Calu3 (cell line): Measurements from ENCODE around the gene CCDC102A. TPM values are rescaled to one million over a fixed set of nuclear protein-coding genes. Genes with fewer than 3 reads are reported as not detected.

ENCODE experiments used
- BruUV-seq: library from RNA; stranded (reverse); fragments of 400-500 nt; replicated peaks from 2 replicates; lab custom pipeline; 2021; lab: Mats Ljungman, UMichigan
- CTCF ChIA-PET: fragments of 300-600 bp; sonication (Branson Sonifier 250); formaldehyde crosslinking; loops from one replicate; lab custom pipeline; 2022; ENCODE audit warnings: antibody characterized with exemption; lab: Charles Lee
- DNase-seq: peaks from one replicate; pipeline ENCODE4 v3.0.0; 2022
- H3K27ac Mint-ChIP-seq: one replicate; pipeline ENCODE4 v1.8.0; 2022; ENCODE audit warnings: mixed read lengths; ENCODE audit not compliant: unreplicated experiment
- H3K27me3 Mint-ChIP-seq: one replicate; pipeline ENCODE4 v1.8.0; 2022; ENCODE audit warnings: mixed read lengths; ENCODE audit not compliant: unreplicated experiment
- H3K36me3 Mint-ChIP-seq: one replicate; pipeline ENCODE4 v1.8.0; 2022; ENCODE audit warnings: mild to moderate bottlenecking, moderate library complexity, mixed read lengths; ENCODE audit not compliant: insufficient read depth, unreplicated experiment
- H3K4me1 Mint-ChIP-seq: one replicate; pipeline ENCODE4 v1.8.0; 2022; ENCODE audit warnings: mild to moderate bottlenecking, low read depth, mixed read lengths; ENCODE audit not compliant: unreplicated experiment
- H3K4me3 Mint-ChIP-seq: one replicate; pipeline ENCODE4 v1.8.0; 2022; ENCODE audit warnings: mild to moderate bottlenecking, low read depth, moderate library complexity, mixed read lengths; ENCODE audit not compliant: unreplicated experiment
- H3K9me3 Mint-ChIP-seq: one replicate; pipeline ENCODE4 v1.8.0; 2022; ENCODE audit warnings: low read depth, mixed read lengths; ENCODE audit not compliant: unreplicated experiment
- CTCF ChIP-seq: fragments of 200-600 bp; IDR thresholded peaks from one replicate; pipeline ENCODE4 v1.8.0; 2022; ENCODE audit warnings: antibody characterized with exemption; ENCODE audit not compliant: unreplicated experiment
- intact Hi-C: fragments of 100-400 bp; cut with micrococcal nuclease; formaldehyde crosslinking; loops from one replicate; pipeline ENCODE4 v1.10.0; 2022; ENCODE audit not compliant: unreplicated experiment
- total RNA-seq: library from RNA; stranded (reverse); gene quantifications from 2 replicates; pipeline ENCODE4 v1.2.3, GENCODE V29; 2022

CCDC102A gene
- total RNA-seq, 1 experiment from 2014 or later = 6.8 TPM

GRCh38 chr16:57578521-57579360, 42.4 kb upstream of the CCDC102A start:
- Mint-ChIP-seq H3K36me3 (peaks cover 4% of the 10 kb centered on the region), H3K4me3 (no peak overlapping the region), H3K4me1 (peaks cover 8% of the 10 kb centered on the region), H3K9me3 (no peaks in the 10 kb centered on the region), H3K27ac (no peak overlapping the region), H3K27me3 (peaks cover 35% of the 10 kb centered on the region)
- CTCF ChIA-PET = interaction anchor here (0.6 to 0.9 kb wide), 2 partner anchors 12 to 164 kb away, joined by 3 to 4 read pairs; no protein-coding TSS in a partner anchor
- BruUV-seq = no TSS peak
- DNase-seq = no peak
- intact Hi-C loops = no loop called here
- no peak for TF ChIP-seq CTCF

GRCh38 chr16:57577691-57578224, 41.4 kb upstream of the CCDC102A start:
- Mint-ChIP-seq H3K27ac (no peak overlapping the region), H3K9me3 (no peaks in the 10 kb centered on the region), H3K4me3 (no peak overlapping the region), H3K4me1 (peaks cover 8% of the 10 kb centered on the region), H3K27me3 (peaks cover 35% of the 10 kb centered on the region), H3K36me3 (peaks cover 4% of the 10 kb centered on the region)
- intact Hi-C loops = no loop called here
- no TSS peak for BruUV-seq
- DNase-seq = no peak
- CTCF ChIA-PET = no interaction called here
- TF ChIP-seq CTCF = no peak

GRCh38 chr16:57577214-57577613, 40.8 kb upstream of the CCDC102A start:
- Mint-ChIP-seq H3K4me3 (no peak overlapping the region), H3K9me3 (no peaks in the 10 kb centered on the region), H3K27me3 (peaks cover 35% of the 10 kb centered on the region), H3K36me3 (peaks cover 4% of the 10 kb centered on the region), H3K27ac (no peak overlapping the region), H3K4me1 (peaks cover 8% of the 10 kb centered on the region)
- no peak for DNase-seq
- intact Hi-C loops = no loop called here
- CTCF ChIA-PET = interaction anchor here (0.7 to 1.9 kb wide), 4 partner anchors 14 to 159 kb away, joined by 3 to 12 read pairs (median 6); no protein-coding TSS in a partner anchor
- no TSS peak for BruUV-seq
- no peak for TF ChIP-seq CTCF

GRCh38 chr16:57576429-57576870, 40.1 kb upstream of the CCDC102A start:
- Mint-ChIP-seq H3K27me3 (peaks cover 35% of the 10 kb centered on the region), H3K4me1 (peaks cover 8% of the 10 kb centered on the region), H3K4me3 (no peak overlapping the region), H3K9me3 (no peaks in the 10 kb centered on the region), H3K36me3 (peaks cover 4% of the 10 kb centered on the region), H3K27ac (no peak overlapping the region)
- peak; percentile 98 for TF ChIP-seq CTCF
- no TSS peak for BruUV-seq
- intact Hi-C loops = loop anchor here (1.0 kb wide), 3 partner anchors 73 to 425 kb away; partner anchors contain the start of gene USB1
- peak; percentile 82 for DNase-seq
- CTCF ChIA-PET = interaction anchor here (0.6 to 1.9 kb wide), 8 partner anchors 15 to 678 kb away, joined by 3 to 12 read pairs (median 4); no protein-coding TSS in a partner anchor
